Uterus (tissue), 4 donors: ENCODE measurements around the gene IGLON5. TPM values are rescaled to one million over a fixed set of nuclear protein-coding genes. Genes with fewer than 3 reads are reported as not detected.

Experiments
- DNase-seq, 2 donors: peaks; one replicate each; pipeline ENCODE4 v3.0.0-alpha.2; 2019 to 2020
- H3K27ac ChIP-seq, 2 donors: fragments of 200-600 bp; sonication (generic); 1 replicate in 1 of 2; 2 replicates in 1 of 2; pipeline ENCODE4 v1.5.1; 2016 to 2018
- H3K27me3 ChIP-seq, 2 donors: fragments of 200-600 bp; sonication (generic); one replicate each; pipeline ENCODE4 v1.5.1; 2018 to 2019; ENCODE audit warnings: control low read depth in 1 of 2
- H3K36me3 ChIP-seq, 2 donors: fragments of 200-600 bp; sonication (generic); one replicate each; pipeline ENCODE4 v1.5.1; 2019; ENCODE audit warnings: control low read depth in 1 of 2
- H3K4me1 ChIP-seq, 2 donors: fragments of 200-600 bp; sonication (generic); one replicate each; pipeline ENCODE4 v1.5.1; 2018 to 2019; ENCODE audit warnings: control low read depth in 1 of 2
- H3K4me3 ChIP-seq, 2 donors: fragments of 200-600 bp; sonication (generic); 1 replicate in 1 of 2; 2 replicates in 1 of 2; pipeline ENCODE4 v1.5.1; 2018 to 2019; ENCODE audit warnings: mild to moderate bottlenecking in 1 of 2
- H3K9me3 ChIP-seq, 2 donors: fragments of 200-600 bp; sonication (generic); one replicate each; pipeline ENCODE4 v1.5.1; 2019; ENCODE audit warnings: control low read depth in 1 of 2
- POLR2A ChIP-seq, 2 donors: fragments of 450-650 bp; IDR thresholded peaks; one replicate each; pipeline ENCODE4 v1.6.1; 2016; ENCODE audit warnings: antibody characterized with exemption in 2 of 2, mild to moderate bottlenecking in 1 of 2, moderate library complexity in 1 of 2
- intact Hi-C: fragments of 100-400 bp; cut with DNase I; formaldehyde crosslinking; loops from one replicate; pipeline ENCODE4 v1.15.1; 2023; ENCODE audit warnings: low total_unique reads
- total RNA-seq, 4 donors: library from RNA; depleted of rRNA in 3 of 4; stranded (reverse); fragments of >200 nt in 3 of 4; gene quantifications; one replicate each; pipeline versions ENCODE4 v1.1.0 to v1.2.4, GENCODE V29; 2014 to 2023
- TF ChIP-seq, protein P1 (sequence below), 4 experiments: fragments of 200-600 bp in 2 of 4; fragments of 450-650 bp in 2 of 4; sonication (generic) in 2 of 4; IDR thresholded peaks; one replicate each; pipeline ENCODE4 v1.5.1; 2016 to 2019; ENCODE audit warnings: antibody characterized with exemption in 4 of 4, mild to moderate bottlenecking in 2 of 4, moderate library complexity in 1 of 4
- donor health status: DM: yes; HTN: yes; CAD: no.

IGLON5 gene
- total RNA-seq, 4 donors from 2014 or later: 0.28 TPM; not detected in 3

GRCh38 chr19:51316688-51317087, 5.2 kb downstream of the IGLON5 start:
- intact Hi-C loops: no loop called here
- no peak for DNase-seq

GRCh38 chr19:51317376-51317775, 5.9 kb downstream of the IGLON5 start:
- Histone ChIP-seq H3K36me3 (no peaks in the 10 kb centered on the region), H3K4me3 (no peak overlapping the region), H3K27ac (no peak overlapping the region), H3K4me1 (no peaks in the 10 kb centered on the region), H3K9me3 (no peaks in the 10 kb centered on the region), H3K27me3 (no peaks in the 10 kb centered on the region)
- TF ChIP-seq, protein P1, sequence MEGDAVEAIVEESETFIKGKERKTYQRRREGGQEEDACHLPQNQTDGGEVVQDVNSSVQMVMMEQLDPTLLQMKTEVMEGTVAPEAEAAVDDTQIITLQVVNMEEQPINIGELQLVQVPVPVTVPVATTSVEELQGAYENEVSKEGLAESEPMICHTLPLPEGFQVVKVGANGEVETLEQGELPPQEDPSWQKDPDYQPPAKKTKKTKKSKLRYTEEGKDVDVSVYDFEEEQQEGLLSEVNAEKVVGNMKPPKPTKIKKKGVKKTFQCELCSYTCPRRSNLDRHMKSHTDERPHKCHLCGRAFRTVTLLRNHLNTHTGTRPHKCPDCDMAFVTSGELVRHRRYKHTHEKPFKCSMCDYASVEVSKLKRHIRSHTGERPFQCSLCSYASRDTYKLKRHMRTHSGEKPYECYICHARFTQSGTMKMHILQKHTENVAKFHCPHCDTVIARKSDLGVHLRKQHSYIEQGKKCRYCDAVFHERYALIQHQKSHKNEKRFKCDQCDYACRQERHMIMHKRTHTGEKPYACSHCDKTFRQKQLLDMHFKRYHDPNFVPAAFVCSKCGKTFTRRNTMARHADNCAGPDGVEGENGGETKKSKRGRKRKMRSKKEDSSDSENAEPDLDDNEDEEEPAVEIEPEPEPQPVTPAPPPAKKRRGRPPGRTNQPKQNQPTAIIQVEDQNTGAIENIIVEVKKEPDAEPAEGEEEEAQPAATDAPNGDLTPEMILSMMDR (IDR thresholded peaks at IDR 0.05): no peak
- TF ChIP-seq POLR2A (IDR thresholded peaks at IDR 0.05): no peak
- no peak for DNase-seq
- intact Hi-C loops: no loop called here

More at GRCh38 chr19:51316688-51317087, 5.2 kb downstream of the IGLON5 start:
- no peak overlapping the region for H3K27ac ChIP-seq
- TF ChIP-seq, protein P1 (IDR thresholded peaks at IDR 0.05): no peak
- no peak for TF ChIP-seq POLR2A (IDR thresholded peaks at IDR 0.05)
- H3K4me3 ChIP-seq: no peak overlapping the region
- H3K27me3 ChIP-seq: peaks cover 0 to 5% of the 10 kb centered on the region in 2 donors
- H3K4me1 ChIP-seq: no peaks in the 10 kb centered on the region
- H3K9me3 ChIP-seq: no peaks in the 10 kb centered on the region
- no peaks in the 10 kb centered on the region for H3K36me3 ChIP-seq

DNA sequence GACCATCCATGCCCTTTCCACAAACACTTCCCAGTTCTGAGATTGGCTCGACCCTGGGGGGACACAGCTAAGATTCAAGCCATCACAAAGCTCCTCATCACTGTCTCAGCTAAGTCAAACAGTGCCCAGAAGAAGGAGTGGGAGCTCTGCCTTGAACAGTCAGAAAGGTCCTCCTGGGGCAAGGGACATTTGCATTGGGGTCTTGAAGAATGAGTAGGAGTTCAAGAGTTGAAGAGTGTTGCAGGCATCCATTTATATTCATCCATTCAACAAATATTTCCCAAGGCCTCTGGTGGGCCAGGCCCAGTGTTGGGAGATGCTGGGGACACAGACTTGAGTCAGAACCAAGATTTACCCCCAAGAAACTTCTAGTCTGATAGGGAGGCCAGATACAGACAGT, 6.5 kb downstream of the IGLON5 start:
- H3K36me3 ChIP-seq: no peaks in the 10 kb centered on the region
- no peaks in the 10 kb centered on the region for H3K4me1 ChIP-seq
- no peak overlapping the region for H3K4me3 ChIP-seq
- H3K9me3 ChIP-seq: no peaks in the 10 kb centered on the region
- DNase-seq: no peak
- TF ChIP-seq, protein P1 (IDR thresholded peaks at IDR 0.05): no peak
- no peak for TF ChIP-seq POLR2A (IDR thresholded peaks at IDR 0.05)
- intact Hi-C loops: no loop called here
- no peaks in the 10 kb centered on the region for H3K27me3 ChIP-seq
- no peak overlapping the region for H3K27ac ChIP-seq

DNA sequence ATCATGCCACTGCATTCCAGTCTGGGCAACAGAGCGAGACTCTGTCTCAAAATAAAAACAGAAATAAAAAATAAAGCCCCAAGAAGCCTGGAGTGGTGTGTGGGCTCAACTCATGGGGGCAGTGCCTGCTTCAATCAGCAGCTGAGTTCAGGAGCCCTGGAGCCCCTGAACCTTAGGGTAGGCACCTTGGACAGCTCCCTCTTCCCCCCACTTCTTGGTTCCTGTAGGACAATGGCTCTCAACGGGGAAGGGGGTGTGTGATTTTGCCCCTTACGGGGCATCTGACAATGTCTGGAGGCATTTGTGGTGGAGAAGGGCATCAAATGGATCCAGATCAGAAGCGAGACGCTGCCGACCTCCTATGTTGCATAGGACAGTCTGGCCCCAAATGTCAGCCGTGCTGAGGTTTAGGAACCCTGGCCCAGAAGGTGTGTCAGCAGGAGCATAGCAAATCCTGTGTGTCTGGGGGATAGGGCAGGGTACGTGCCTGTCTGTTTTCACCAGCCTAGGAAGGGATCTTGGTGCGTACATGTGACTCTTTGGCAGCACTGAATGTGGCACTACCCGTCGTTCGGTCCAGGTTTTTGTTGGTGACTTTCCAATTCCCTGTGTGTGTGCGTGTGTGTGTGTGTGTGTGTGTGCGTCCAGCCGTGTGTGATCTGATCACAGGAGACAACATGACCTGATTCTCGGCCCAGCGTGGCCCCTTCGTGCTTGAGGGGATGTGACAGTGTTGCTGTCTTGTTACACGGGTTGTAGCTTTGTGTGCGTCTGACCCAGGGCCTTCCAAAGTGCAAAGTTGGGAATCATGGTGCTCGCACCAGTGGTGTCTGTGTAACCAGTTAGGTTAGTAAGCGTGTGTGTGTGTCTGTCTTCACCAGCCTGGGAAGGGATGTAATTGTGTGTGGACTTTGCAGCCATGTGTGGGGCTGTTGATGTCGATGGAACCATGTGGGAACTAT, 7.5 kb downstream of the IGLON5 start:
- intact Hi-C loops: no loop called here
- H3K36me3 ChIP-seq: no peaks in the 10 kb centered on the region
- TF ChIP-seq, protein P1 (IDR thresholded peaks at IDR 0.05): no peak
- no peak overlapping the region for H3K27ac ChIP-seq
- no peaks in the 10 kb centered on the region for H3K9me3 ChIP-seq
- no peak overlapping the region for H3K4me3 ChIP-seq
- H3K27me3 ChIP-seq: no peaks in the 10 kb centered on the region
- DNase-seq: no peak
- H3K4me1 ChIP-seq: no peaks in the 10 kb centered on the region

DNA sequence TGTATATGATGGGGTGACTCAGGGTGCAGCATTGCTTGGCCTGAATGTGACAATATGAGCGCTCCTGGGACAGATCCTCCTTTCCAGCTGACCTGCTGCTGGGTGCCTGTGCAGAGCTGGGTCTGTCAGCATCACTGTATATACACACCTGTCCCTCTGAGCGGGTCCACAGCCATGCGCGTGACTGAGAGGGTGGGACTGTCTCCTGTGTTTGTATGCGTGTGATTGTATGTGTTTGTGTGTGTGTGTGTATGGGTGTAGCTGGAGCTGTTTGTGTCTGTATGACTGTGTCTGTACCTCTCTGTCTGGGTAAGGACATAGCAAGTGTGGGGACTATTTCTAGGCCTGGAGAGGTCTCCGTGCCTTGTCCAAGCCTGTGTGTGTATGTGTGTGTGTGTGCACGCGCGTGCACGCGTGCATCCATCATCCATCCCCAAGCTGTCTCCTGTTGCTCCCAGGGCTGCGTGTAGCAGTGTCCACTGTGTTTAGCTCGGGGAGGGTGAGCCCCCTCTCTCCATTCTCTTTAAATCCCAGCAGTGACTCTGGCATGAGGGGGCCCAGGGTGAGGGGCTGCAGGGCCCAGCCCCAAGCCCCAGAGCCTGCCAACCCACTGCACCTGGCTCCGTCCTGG, 8.3 kb downstream of the IGLON5 start:
- Histone ChIP-seq H3K4me3 (no peak overlapping the region), H3K27ac (no peak overlapping the region), H3K9me3 (no peaks in the 10 kb centered on the region), H3K27me3 (no peaks in the 10 kb centered on the region), H3K4me1 (no peaks in the 10 kb centered on the region), H3K36me3 (no peaks in the 10 kb centered on the region)
- DNase-seq: no peak
- intact Hi-C loops: no loop called here
- no peak for TF ChIP-seq POLR2A (IDR thresholded peaks at IDR 0.05)
- TF ChIP-seq, protein P1 (IDR thresholded peaks at IDR 0.05): no peak
